Right lobe of liver (tissue), 4 donors: ENCODE results near the gene SYAP1.

Experiments used
- POLR2A ChIP-seq: fragments of 450-650 bp; IDR thresholded peaks from one replicate; pipeline ENCODE4 v1.6.1; 2017; ENCODE audit warnings: antibody characterized with exemption, mild to moderate bottlenecking
- TF ChIP-seq, protein P1 (sequence below), 4 donors: fragments of 200-600 bp in 3 of 4; fragments of 450-650 bp in 1 of 4; IDR thresholded peaks; one replicate each; pipeline versions ENCODE4 v1.5.1 to v1.8.0; 2016 to 2022; ENCODE audit warnings: antibody characterized with exemption in 4 of 4, mild to moderate bottlenecking in 2 of 4
- donor health status: DM: no; HTN: no; CAD: no.
- donor health status: DM: no; HTN: no; CAD: no.
- donor health status: DM: no; HTN: yes; CAD: no.

- TF ChIP-seq, protein P1, sequence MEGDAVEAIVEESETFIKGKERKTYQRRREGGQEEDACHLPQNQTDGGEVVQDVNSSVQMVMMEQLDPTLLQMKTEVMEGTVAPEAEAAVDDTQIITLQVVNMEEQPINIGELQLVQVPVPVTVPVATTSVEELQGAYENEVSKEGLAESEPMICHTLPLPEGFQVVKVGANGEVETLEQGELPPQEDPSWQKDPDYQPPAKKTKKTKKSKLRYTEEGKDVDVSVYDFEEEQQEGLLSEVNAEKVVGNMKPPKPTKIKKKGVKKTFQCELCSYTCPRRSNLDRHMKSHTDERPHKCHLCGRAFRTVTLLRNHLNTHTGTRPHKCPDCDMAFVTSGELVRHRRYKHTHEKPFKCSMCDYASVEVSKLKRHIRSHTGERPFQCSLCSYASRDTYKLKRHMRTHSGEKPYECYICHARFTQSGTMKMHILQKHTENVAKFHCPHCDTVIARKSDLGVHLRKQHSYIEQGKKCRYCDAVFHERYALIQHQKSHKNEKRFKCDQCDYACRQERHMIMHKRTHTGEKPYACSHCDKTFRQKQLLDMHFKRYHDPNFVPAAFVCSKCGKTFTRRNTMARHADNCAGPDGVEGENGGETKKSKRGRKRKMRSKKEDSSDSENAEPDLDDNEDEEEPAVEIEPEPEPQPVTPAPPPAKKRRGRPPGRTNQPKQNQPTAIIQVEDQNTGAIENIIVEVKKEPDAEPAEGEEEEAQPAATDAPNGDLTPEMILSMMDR (IDR thresholded peaks at IDR 0.05) = no peak
- TF ChIP-seq POLR2A = no peak
Measured at GRCh38 chrX:16687514-16687913, 31.9 kb upstream of the SYAP1 start.
